ENCODE measurements around the gene LRIG2.

GRCh38 chr1:113031171-113031933 is 41.6 kb upstream of the LRIG2 start:
- TF ChIP-seq POLR2AphosphoS5 (IDR thresholded peaks at IDR 0.05; ENCODE audit: low read depth, low read length) (no peak), RAD21 (IDR thresholded peaks at IDR 0.05; ENCODE audit: low read length) (no peak)

Data from SK-N-SH (cell line).